Dermis blood vessel endothelial cell (primary cell): ENCODE data around the gene GABBR1. TPM values are rescaled to one million over a fixed set of nuclear protein-coding genes. Genes with fewer than 3 reads are reported as not detected.
"Not testable (repeated sequence)": the region's sequence is repeated elsewhere in the genome, so short reads cannot be mapped to it uniquely, and the experiment has no call there.

Experiments
- DNase-seq: peaks from one replicate; pipeline ENCODE4 v3.0.0; 2010
- total RNA-seq: library from RNA; depleted of rRNA; stranded (reverse); fragments of >200 nt; gene quantifications from 2 replicates; pipeline ENCODE4 v1.2.3, GENCODE V29; 2014

GABBR1 gene
- 1.0 and 5.4 TPM in 2 replicates for total RNA-seq

GRCh38 chr6:29632789-29633533 lies at the start of gene GABBR1:
Gene GABBR1, minus strand, starts transcription at chr6:29633183. Its CDS starts 798 bp downstream, at chr6:29632385.
- peak; percentile 23 for DNase-seq

GRCh38 chr6:29681811-29682210 lies 48.8 kb upstream of the GABBR1 start:
- no peak for DNase-seq

- no peak for DNase-seq
Observed at GRCh38 chr6:29680904-29681303, 47.9 kb upstream of the GABBR1 start, which contains the start of gene ZFP57. Gene ZFP57, minus strand, starts transcription at chr6:29681152. Its CDS starts 4,149 bp downstream, at chr6:29677003.

- DNase-seq: no peak
Observed at GRCh38 chr6:29680416-29680815, 47.4 kb upstream of the GABBR1 start.

GRCh38 chr6:29679962-29680361 lies 47.0 kb upstream of the GABBR1 start:
- no peak for DNase-seq

GRCh38 chr6:29678114-29678513 lies 45.1 kb upstream of the GABBR1 start:
- no peak for DNase-seq

GRCh38 chr6:29676981-29677601 lies 44.1 kb upstream of the GABBR1 start:
- peak; percentile 10 for DNase-seq

GRCh38 chr6:29675561-29675960 lies 42.6 kb upstream of the GABBR1 start:
- DNase-seq: no peak

GRCh38 chr6:29674008-29674407 lies 41.0 kb upstream of the GABBR1 start:
- DNase-seq: no peak

GRCh38 chr6:29673161-29673560 lies 40.2 kb upstream of the GABBR1 start:
- no peak for DNase-seq

GRCh38 chr6:29672116-29672515 lies 39.1 kb upstream of the GABBR1 start:
- DNase-seq: not testable (repeated sequence)

GRCh38 chr6:29671026-29671425 lies 38.0 kb upstream of the GABBR1 start:
- DNase-seq: no peak

- DNase-seq: no peak
Observed at GRCh38 chr6:29667158-29667557, 34.2 kb upstream of the GABBR1 start.

- no peak for DNase-seq
Observed at GRCh38 chr6:29666826-29667130, 33.8 kb upstream of the GABBR1 start.

- no peak for DNase-seq
Observed at GRCh38 chr6:29665942-29666825, 33.2 kb upstream of the GABBR1 start.

GRCh38 chr6:29663300-29664042 lies 30.5 kb upstream of the GABBR1 start:
- no peak for DNase-seq

- not testable (repeated sequence) for DNase-seq
Observed at GRCh38 chr6:29661502-29662141, 28.6 kb upstream of the GABBR1 start.

- no peak for DNase-seq
Observed at GRCh38 chr6:29661071-29661470, 28.1 kb upstream of the GABBR1 start.

GRCh38 chr6:29656798-29657197 lies 23.8 kb upstream of the GABBR1 start, which contains the start of gene MOG:
Gene MOG, plus strand, starts transcription at chr6:29657092. Its CDS starts 118 bp downstream, at chr6:29657210.
- no peak for DNase-seq

GRCh38 chr6:29656157-29656556 lies 23.2 kb upstream of the GABBR1 start:
- DNase-seq: no peak

GRCh38 chr6:29655658-29656057 lies 22.7 kb upstream of the GABBR1 start:
- no peak for DNase-seq

GRCh38 chr6:29653452-29654038 lies 20.6 kb upstream of the GABBR1 start:
- peak; percentile 86 for DNase-seq
